GM19043 (cell line): ENCODE data around the gene OXT.
"Not testable (repeated sequence)": the region's sequence is repeated elsewhere in the genome, so short reads cannot be mapped to it uniquely, and the experiment has no call there.

Source experiments
- ATAC-seq: cut with Tn5 transposase; IDR thresholded peaks from one replicate; pipeline ENCODE4 v1.9.1; 2021; ENCODE audit warnings: low read depth; ENCODE audit not compliant: unreplicated experiment

OXT gene

GRCh38 chr20:3106658-3107463 lies 35.4 kb downstream of the OXT start:
- no peak for ATAC-seq

DNA sequence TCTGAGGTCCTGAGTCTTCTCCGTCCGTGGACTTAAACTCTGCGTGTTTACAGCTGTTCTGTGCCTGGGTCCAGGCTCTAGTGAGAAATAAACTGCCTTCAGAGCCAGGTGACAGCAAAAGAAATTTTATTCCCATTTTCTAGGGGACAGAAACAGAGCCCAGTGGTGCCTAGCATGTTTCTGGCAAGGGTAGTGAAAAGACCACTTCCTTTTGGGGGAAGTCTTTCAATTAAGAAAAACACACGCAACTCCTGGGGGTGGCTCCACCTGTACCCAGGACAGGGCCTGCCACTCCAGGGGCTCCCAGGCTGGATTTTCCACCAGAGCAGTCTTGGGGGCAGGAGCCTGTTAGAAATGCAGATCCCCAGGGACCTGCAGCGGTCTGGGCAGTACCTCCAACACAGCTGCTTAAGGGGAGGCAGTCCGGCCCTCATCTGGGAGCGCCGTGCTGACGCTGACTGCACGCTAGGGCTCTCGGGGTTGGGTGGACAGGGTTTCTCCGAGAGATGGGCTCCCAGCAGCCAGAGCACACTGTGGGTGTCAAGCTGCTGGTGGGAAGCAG lies 36.1 kb downstream of the OXT start:
- ATAC-seq: no peak

DNA sequence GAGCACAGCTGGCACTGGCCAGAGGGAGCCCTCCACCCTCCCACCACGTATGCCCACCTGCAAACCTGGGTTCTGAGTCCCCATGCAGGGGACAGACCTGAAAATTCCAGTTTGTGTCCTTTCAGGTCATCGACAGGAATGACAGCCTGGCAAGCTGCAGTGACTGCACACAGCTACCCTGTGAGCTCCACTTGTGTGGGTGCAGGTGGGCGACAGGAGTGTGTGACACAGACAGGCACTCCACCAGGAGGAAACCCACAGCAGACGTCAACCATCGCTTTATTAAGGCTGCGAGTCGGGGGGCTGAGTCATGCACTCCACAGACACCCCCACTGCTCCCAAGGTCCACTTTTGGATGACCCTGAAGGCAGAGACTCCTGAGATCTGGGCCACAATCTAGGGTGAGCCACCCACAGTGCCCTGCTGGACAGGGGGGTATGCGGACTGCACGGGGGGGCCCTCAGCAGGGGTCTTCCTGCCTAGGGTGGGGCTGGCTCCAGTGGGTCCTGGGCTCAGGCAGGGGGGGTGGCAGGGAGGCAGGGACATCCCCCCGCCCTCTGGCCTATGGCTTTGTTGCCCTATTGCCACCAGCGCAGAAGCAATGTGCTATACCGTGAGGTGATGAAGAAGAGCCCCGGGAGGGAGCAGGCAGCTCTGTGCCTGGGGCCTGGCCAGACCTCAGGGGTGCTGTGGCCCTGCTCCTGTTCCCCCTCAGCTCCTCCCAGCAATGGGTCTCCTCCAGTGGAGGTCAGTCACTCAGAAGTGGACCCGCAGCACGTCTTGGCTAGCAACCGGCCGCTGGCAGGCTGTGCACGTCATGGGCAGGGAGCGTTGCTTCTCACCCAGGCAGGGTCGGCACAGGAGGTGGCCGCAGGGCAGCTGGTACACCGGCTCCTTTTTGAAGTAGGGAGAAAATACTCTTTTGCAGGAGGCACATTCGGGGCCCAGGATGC lies 38.2 kb downstream of the OXT start:
- ATAC-seq: no peak

- no peak for ATAC-seq
Measured at GRCh38 chr20:3111507-3111906, 40.1 kb downstream of the OXT start.

GRCh38 chr20:3111995-3112394 lies 40.6 kb downstream of the OXT start:
- no peak for ATAC-seq

- no peak for ATAC-seq
Measured at GRCh38 chr20:3115190-3116107, 44.0 kb downstream of the OXT start.

DNA sequence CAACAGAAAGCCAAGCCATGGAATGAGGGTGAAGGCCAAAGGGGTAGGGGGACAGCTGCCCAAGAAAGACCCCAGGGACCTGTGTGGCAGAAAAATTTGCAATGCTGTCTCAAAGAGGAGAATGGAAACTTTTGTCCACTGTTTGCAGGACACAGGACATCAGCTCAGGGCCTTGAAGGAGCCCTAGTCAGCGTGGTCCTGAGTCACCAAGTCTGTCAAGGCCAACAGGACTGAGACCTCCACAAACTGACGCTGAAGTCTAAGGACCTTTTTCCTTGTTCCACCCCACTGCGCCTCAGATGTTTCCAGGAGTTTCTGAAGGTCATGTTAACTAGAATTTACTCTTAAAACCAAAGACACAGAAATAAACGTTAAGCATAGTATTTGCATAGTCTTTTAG lies 44.9 kb downstream of the OXT start:
- ATAC-seq: no peak

- ATAC-seq: not testable (repeated sequence)
Measured at GRCh38 chr20:3117839-3118379, 46.5 kb downstream of the OXT start.

DNA sequence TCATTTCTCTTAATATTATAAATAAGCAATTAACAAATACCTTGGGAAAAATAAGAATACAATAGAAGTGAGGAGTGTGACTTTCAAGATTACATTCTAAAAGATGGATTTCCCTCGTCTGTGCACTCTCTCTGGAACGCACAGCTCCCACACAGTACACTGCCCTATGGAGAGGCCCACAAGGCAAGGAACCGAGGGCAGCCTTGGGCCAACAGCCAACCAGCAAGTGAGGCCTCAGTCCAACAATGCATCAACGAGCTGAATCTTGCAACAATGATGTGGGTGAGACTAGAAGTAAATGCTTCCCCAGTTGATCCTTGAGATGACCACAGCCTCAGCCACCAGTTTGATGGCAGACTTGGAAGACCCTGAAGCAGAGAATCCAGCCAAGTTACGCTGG lies 47.6 kb downstream of the OXT start:
- ATAC-seq: no peak

GRCh38 chr20:3121271-3121911 lies 50.0 kb downstream of the OXT start:
- ATAC-seq: no peak
